GM19351 (cell line): ENCODE data around the gene SMOC2.

Source experiments
- ATAC-seq: cut with Tn5 transposase; IDR thresholded peaks from one replicate; pipeline ENCODE4 v1.9.1; 2021; ENCODE audit warnings: mild to moderate bottlenecking, moderate library complexity; ENCODE audit not compliant: unreplicated experiment

Gene SMOC2

GRCh38 chr6:168514216-168514615, 73.2 kb downstream of the SMOC2 start:
- no peak for ATAC-seq

DNA sequence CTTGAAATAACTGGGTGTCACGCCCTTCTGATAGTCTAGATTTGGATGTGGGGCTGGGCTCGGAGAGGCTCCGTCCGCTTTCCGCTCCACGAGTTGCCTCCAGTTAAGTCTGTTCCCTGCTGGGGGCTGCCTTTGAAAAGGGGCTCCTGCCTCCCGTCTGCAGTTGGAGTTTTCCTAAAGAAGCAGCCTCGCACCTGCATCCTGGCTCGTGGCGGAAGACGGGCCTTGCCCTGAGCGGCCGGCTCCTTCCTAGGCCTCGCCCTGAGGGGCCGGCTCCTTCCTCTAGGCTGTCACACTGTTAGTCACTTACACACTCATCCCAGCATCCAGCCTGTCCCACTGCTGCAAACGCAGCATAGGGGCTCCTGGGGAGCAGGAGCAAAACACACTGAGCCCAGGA, 74.4 kb downstream of the SMOC2 start:
- no peak for ATAC-seq

- ATAC-seq: no peak
Observed at GRCh38 chr6:168516944-168517741, 76.2 kb downstream of the SMOC2 start.

DNA sequence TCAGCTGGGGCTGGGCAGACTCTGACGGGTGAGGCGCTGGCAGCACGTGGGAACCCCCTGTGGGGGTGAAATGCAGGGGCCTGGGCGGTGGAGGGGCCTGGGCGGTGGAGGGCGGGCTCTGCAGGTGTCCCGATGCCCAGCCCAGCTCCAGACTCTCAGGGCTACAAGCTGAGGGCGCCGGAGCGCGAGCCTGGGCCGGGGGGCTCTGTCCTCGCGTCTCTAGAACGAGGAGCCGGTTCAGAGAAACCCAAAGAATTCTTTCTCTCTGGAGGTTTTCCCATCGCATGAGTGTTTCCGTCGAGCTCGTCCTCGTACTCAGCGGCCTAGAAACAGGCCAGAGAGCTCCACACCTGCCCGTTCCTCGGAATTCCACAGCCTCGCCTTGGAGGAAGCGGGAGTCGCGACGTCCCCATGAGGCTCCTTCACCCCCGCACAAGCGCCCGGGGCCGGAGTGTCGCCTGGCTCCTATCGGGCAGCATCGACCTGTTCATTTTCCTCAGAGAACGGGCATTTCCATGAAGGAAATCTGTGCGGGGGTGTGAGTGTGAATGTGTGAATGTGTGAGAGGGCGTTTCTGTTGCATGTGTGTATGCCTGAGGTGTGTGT, 76.9 kb downstream of the SMOC2 start:
- no peak for ATAC-seq

GRCh38 chr6:168518348-168518745, 77.4 kb downstream of the SMOC2 start:
- no peak for ATAC-seq

- ATAC-seq: no peak
Observed at GRCh38 chr6:168518867-168519266, 77.9 kb downstream of the SMOC2 start.

DNA sequence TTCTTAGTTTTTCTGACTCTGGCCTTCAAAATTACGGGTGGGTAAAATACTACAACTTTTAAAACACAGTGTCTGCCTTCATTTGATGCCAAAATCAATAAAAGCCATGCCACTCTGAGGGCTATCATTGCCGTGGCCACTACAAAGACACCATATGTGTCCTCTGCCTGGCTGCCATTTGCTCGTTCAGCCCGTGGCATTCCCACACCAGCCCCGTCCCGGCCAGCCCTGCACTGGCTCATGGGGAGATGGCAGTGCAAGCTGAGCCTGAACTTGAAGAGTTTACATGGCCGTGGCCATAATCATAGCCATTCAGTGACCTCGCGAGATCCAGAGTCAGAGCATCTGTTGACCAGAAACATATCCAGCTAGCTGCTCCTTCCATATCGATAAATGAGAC, 79.2 kb downstream of the SMOC2 start:
- no peak for ATAC-seq

DNA sequence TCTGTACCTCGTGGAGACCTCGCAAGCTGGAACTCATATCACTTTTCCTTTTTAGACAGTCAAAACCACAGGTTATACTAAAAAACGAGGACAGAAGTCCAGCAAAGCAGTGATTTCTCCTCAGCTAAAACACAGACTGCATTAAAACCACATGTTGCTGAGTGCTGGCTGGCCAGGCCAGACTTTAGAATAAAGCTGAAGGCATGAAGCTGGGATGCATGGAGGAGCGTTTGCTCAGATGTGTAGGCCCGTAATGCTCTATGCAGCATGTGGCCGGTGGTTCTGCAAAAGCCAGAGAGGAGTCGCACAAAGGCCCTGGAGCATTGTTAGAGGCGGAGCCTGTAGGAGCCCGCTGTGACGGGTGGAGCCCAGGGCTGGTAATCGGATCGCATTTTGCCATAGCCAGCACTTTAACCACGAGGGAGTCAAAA, 83.6 kb downstream of the SMOC2 start:
- no peak for ATAC-seq

GRCh38 chr6:168525114-168525513, 84.1 kb downstream of the SMOC2 start:
- ATAC-seq: no peak

DNA sequence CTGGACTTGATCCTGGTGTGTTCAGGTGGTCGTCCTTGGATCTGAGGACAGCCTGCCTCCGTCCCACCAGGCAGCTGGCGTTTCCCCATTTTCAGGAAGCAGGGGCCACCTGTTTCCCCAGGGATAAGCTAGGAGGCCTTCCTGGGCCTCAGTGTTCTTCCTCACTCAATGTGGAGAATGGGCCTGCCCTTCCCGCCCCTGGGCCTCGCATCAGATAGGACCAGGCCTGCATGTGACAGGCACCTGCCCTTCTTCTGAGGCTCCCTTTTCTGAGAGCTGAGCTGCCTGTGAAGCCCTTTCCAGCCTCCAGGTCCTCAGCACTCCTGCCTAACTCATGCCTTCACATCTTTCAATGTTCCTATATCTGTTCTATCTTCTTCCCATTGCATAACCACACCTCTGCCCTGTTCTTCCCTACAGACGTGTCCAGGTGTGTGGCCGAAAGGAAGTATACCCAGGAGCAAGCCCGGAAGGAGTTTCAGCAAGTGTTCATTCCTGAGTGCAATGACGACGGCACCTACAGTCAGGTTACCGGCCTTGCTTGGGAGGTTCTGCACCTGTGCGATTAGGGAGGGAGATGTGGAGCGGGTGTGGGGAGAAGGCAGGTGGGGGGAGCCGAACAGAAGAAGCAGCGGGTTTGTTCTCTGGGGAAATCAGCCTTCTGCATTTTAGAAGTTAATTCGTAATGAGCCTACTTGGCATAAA, 85.1 kb downstream of the SMOC2 start:
- no peak for ATAC-seq

GRCh38 chr6:168526841-168527281, 85.9 kb downstream of the SMOC2 start:
- no peak for ATAC-seq

DNA sequence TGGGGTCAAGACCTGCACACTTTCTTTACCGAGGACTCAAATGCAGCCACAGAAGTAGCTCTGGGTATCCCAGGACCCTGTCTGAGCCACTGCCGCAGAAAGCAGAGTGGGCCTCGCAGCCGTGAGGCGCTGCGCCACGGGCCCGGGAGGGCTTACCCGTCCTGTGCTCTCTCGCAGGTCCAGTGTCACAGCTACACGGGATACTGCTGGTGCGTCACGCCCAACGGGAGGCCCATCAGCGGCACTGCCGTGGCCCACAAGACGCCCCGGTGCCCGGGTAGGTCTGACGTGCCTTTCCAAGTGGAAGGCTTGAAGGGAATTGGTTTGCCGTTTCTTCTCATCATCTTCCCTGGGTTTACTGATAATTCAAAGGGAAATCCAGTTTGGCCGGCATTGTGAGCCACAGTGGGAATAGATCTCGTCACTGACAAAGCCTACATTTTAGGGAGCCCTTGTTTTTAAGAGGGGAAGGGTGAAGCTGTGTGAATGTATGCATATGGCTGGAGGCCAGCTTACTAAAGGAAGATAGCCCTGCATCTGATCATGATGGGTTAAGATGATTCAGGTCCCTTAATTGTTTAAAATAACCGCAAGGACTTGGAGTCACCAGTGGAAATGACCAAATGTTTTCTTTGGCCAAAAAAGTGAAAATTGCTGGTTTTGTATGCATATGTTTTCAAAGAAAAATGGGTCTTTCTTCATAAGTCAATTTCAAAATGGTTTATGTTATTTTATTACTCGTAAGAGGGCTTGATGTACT, 86.6 kb downstream of the SMOC2 start:
- no peak for ATAC-seq

DNA sequence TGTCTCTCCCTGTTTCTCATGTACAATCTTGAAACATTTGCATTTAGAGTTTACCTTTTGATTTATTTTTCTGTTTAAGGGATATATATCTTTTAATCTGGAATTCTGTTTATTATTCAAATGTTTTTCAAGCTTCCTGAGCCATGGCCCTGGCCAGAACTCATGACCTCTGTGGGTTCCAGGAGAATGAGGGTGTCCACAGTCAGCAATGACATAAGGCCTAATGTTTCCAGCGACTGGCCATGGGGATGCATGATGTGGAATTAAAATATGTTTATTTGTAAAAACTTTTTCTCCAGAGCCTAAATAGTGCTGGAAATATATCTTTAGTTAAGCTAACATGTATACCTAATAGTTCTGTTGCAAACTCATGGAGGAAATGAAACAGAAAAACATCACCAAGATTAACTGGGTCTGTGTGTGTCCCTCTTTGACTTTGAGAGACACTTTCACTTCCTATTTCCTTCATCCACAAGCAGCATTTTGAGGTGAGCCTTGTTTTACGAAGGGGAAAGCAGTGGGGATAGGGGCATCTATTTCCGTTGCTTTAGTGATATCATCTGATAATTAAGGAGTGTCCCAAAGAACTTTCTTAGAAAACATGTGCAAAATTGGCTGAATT, 87.6 kb downstream of the SMOC2 start:
- no peak for ATAC-seq

DNA sequence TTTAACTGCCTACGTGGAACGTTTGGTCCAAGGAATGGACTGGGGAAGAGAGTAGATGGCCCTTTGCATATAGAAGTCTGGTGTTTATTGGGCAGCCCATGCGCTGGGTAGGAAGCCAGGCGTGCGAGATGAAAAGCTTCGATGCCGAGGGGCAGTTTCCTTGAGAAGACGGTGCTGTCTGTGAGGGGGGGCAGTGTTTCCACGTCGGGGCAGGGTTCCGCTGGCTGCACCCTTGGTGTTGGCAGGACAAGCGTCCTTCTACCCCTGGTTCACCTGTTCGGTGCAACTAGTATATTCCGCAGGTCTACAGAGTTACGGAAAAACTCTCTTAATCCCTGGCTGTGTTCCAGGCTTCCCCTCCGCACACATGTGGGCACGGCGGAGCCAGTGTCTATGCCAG, 88.2 kb downstream of the SMOC2 start:
- ATAC-seq: no peak

DNA sequence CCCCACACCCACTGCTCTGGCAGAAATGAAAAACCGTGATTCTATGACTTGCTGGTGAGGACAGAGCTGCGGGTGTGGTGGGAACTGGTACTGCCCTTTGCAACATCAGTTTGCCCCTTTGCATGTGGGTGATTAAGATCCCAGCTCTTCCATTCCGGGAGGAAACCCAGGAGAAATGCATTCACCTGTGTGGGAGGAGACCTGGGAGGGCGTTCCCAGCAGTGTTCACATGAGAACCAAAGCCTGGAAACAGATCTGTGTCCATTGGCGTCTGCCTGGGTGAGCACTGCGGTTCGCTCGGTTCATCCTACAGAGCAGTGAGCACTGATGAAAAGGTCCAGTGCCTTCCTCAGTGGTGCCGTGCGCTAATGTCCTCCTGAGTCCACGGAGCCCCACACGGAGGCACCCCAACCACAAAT, 89.7 kb downstream of the SMOC2 start:
- ATAC-seq: no peak

GRCh38 chr6:168532070-168532469, 91.1 kb downstream of the SMOC2 start:
- no peak for ATAC-seq

DNA sequence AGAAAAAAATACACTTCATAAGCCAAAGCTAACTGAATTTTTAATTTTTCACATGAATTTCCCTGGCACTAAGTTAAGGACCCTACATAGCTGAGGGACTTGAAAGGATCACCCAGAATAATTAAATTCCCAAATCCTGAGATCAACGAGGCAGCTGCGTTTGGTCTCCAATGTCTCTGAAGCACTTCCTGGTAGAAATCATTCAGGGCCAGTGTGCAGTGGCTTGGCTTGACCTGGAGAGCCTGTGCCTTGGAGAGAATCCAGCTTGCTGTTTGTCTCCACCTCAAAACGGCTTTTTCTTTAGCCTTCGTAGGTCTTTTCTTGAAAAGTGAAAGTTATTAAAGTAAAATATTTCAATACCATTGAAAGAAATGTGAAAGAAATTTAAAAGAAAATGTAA, 92.4 kb downstream of the SMOC2 start:
- no peak for ATAC-seq

DNA sequence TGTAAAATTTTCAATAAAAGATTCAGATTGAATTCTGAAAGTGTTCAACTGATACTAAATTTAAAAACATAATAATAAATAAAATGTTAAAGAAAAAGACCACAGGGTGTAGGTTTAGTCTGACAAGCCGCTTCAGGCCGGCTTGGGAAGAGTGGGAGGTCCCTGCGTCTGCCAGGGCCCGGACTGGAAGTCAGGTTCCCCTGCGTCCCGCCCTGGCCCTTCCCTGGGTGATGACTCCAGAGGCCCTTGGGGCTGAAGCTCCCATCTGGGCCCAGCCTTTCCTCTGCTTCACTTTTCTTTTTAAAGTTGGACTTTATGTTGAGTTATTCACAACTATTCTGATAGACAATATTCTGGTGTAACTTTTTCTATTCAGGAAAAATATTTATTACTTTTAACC, 93.3 kb downstream of the SMOC2 start:
- ATAC-seq: no peak

- ATAC-seq: no peak
Observed at GRCh38 chr6:168535711-168536110, 94.7 kb downstream of the SMOC2 start.

GRCh38 chr6:168536196-168536595, 95.2 kb downstream of the SMOC2 start:
- ATAC-seq: no peak
